DND-41 (cell line): ENCODE measurements around the gene TRDMT1.

Experiments used
- CTCF ChIP-seq: IDR thresholded peaks from 2 replicates; pipeline ENCODE4 v1.5.1; 2012; ENCODE audit warnings: borderline replicate concordance, low read length, moderate library complexity, mild to moderate bottlenecking; ENCODE audit not compliant: poor library complexity, severe bottlenecking; ENCODE audit errors: extremely low read depth
- EZH2 ChIP-seq: IDR thresholded peaks from 3 replicates; pipeline ENCODE4 v1.6.1; 2012; ENCODE audit warnings: borderline replicate concordance, low read depth, mild to moderate bottlenecking, moderate library complexity, low read length, inconsistent platforms; ENCODE audit not compliant: severe bottlenecking

GRCh38 chr10:17237915-17238444 lies 36.5 kb upstream of the TRDMT1 start:
- TF ChIP-seq CTCF (no peak), EZH2 (no peak)
